Measurements from ENCODE around the gene PRKCE. TPM values are rescaled to one million over a fixed set of nuclear protein-coding genes. Genes with fewer than 3 reads are reported as not detected.

Gene PRKCE
- total RNA-seq, 1 donor from 2014 or later, result 85.0 TPM

DNA sequence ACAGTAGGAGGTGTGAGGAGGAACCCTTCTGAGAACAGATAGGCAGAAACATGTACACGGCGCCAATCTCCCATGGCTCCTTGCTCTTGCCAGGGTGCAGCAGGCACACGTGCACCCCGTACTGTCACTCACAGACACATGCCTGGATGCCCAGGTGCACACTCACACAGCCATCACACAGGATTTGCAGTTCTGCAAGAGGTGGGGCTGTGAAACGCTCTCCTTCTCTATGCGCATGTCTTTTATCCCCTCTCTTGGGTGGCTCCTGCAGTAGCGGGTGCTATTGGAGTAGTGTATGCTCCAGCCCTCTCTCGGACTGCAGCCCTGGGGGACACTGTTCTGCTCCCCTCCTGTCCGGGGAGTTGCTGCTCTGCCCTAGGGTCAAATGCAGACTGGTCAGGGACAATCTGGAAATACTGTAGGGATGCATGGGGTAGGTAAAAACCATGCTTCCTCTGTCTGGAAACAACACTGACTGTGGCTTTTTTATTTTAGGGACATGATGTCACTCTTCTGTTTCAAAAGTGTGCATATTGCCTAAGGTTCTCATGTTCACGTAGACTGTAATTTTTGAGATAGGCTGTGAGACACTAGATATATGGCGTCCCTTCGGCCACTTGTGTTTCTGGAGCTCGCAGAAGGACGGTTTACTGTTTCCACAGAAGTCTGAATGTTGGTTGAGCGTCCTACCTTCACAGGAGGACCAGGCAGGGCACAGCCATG is 118.5 kb downstream of the PRKCE start:
- Histone ChIP-seq H3K27ac (no peak overlapping the region), H3K27me3 (ENCODE audit: low read depth) (no peaks in the 10 kb centered on the region)
- TF ChIP-seq, protein P1, sequence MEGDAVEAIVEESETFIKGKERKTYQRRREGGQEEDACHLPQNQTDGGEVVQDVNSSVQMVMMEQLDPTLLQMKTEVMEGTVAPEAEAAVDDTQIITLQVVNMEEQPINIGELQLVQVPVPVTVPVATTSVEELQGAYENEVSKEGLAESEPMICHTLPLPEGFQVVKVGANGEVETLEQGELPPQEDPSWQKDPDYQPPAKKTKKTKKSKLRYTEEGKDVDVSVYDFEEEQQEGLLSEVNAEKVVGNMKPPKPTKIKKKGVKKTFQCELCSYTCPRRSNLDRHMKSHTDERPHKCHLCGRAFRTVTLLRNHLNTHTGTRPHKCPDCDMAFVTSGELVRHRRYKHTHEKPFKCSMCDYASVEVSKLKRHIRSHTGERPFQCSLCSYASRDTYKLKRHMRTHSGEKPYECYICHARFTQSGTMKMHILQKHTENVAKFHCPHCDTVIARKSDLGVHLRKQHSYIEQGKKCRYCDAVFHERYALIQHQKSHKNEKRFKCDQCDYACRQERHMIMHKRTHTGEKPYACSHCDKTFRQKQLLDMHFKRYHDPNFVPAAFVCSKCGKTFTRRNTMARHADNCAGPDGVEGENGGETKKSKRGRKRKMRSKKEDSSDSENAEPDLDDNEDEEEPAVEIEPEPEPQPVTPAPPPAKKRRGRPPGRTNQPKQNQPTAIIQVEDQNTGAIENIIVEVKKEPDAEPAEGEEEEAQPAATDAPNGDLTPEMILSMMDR (IDR thresholded peaks at IDR 0.05), result no peak

DNA sequence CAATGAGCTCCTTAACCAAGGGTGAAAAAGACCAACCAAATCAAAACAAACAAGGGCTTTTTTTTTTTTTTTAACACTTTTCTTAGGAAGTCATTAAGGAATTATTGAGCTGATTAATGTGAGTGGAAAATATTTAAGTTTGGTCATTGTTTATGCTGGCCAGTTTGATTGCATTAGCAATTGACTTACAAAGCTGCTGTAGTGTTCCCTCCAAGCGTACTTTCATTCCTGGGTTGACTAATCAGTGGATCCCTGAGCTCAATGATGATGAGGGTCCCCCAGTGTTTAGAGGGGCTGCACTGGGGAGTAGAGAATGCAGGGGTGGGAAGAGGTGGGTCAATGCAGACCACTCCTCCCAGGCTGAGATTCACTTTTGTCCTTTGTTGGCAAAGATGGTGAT is 119.3 kb downstream of the PRKCE start:
- Histone ChIP-seq H3K27ac (peak overlapping the region; percentile 58), H3K27me3 (ENCODE audit: low read depth) (no peaks in the 10 kb centered on the region), H3K4me3 (peak overlapping the region; percentile 29), H3K9me3 (no peaks in the 10 kb centered on the region), H3K36me3 (no peaks in the 10 kb centered on the region), H3K4me1 (peaks cover 60% of the 10 kb centered on the region)
- ATAC-seq (no peak), DNase-seq (no peak)
- TF ChIP-seq, protein P1 (IDR thresholded peaks at IDR 0.05), result no peak
- intact Hi-C loops (cut with DNase I), result loop anchor here (10.0 kb wide), 1 partner anchor 126 kb away; no protein-coding TSS in a partner anchor

More for the DNA sequence above, 118.5 kb downstream of the PRKCE start:
- H3K4me3 ChIP-seq, result no peak overlapping the region
- ATAC-seq (no peak), DNase-seq (no peak)
- intact Hi-C loops (cut with DNase I), result loop anchor here (10.0 kb wide), 1 partner anchor 125 kb away; no protein-coding TSS in a partner anchor
- no peaks in the 10 kb centered on the region for H3K9me3 ChIP-seq
- peaks cover 61% of the 10 kb centered on the region for H3K4me1 ChIP-seq
- H3K36me3 ChIP-seq, result no peaks in the 10 kb centered on the region

DNA sequence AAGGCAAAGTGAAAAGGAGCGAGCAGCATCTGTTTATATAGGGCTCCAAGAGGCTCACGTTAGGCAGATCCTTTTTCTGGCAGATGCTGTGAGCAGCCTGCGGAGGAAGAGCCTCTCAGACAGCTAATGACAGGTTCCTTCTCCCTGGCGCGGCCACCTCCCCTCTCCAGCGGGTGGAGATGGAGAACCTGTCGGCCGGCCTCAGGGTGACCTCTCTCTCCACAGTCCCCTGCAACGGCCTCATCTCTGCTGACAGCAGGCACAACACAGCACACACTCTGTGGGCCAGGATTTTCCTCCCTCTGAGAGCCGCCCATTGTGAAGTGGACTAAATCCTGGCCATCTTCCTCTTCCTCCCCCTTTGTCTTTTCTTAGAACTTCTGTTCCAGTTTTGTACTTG is 119.8 kb downstream of the PRKCE start:
- DNase-seq (peak; percentile 68), ATAC-seq (peak; percentile 73 to 80)
- Histone ChIP-seq H3K27me3 (ENCODE audit: low read depth) (no peaks in the 10 kb centered on the region), H3K36me3 (no peaks in the 10 kb centered on the region), H3K27ac (peak overlapping the region; percentile 58), H3K4me1 (peaks cover 60% of the 10 kb centered on the region), H3K4me3 (peak overlapping the region; percentile 29), H3K9me3 (no peaks in the 10 kb centered on the region)
- intact Hi-C loops (cut with DNase I), result loop anchor here (10.0 kb wide), 1 partner anchor 126 kb away; no protein-coding TSS in a partner anchor
- TF ChIP-seq, protein P1 (IDR thresholded peaks at IDR 0.05), result no peak

DNA sequence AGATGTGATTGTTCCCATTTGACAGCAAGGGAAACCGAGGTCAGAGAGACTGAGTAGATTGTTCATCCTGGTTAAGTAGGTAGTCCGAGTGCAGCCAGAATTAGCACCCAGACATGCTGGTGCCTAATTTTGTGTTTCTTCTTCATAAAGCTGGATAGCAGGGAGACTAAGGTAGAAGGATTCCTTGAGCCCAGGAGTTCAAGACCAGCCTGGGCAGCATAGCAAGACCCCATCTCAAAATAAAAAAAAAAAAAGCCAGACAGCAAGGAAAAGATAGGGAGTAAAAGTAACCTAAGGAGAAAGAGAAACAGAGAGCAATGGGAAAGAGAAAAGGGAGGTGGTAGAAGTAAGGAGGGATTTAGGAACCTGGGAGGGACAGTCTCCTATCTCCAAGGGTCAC is 120.6 kb downstream of the PRKCE start:
- TF ChIP-seq, protein P1 (IDR thresholded peaks at IDR 0.05), result no peak
- intact Hi-C loops (cut with DNase I), result loop anchor here (10.0 kb wide), 1 partner anchor 127 kb away; no protein-coding TSS in a partner anchor
- H3K36me3 ChIP-seq, result no peaks in the 10 kb centered on the region
- ATAC-seq, result no peak
- peaks cover 56% of the 10 kb centered on the region for H3K4me1 ChIP-seq
- DNase-seq, result no peak
- no peaks in the 10 kb centered on the region for H3K9me3 ChIP-seq
- no peaks in the 10 kb centered on the region for H3K27me3 ChIP-seq (ENCODE audit: low read depth)
- H3K27ac ChIP-seq, result peak overlapping the region; percentile 57
- H3K4me3 ChIP-seq, result no peak overlapping the region

DNA sequence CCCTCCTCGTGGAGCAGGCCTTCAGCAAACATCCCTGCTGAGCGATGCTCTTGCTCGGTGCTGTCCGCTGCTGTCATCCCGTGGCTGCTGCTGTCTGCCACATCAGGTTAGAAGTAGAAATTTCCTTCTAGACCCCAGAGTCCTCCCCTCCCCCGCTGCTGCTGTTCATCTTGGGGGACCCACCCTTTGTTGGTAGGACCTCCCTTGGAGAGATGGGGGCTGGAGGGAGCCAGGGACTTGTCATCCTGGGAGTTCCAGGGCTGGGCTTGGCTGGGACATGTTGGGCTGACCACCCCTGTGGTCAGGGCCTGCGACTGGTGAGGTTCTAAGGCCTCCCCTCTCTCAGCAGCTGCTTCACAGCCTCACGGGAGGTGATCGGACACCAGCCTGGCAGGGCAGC is 122.4 kb downstream of the PRKCE start:
- H3K4me1 ChIP-seq, result peaks cover 50% of the 10 kb centered on the region
- no peaks in the 10 kb centered on the region for H3K9me3 ChIP-seq
- no peaks in the 10 kb centered on the region for H3K27me3 ChIP-seq (ENCODE audit: low read depth)
- TF ChIP-seq, protein P1 (IDR thresholded peaks at IDR 0.05), result no peak
- no peak for ATAC-seq
- peak overlapping the region; percentile 64 for H3K27ac ChIP-seq
- intact Hi-C loops (cut with DNase I), result loop anchor here (10.0 kb wide), 1 partner anchor 129 kb away; no protein-coding TSS in a partner anchor
- DNase-seq, result no peak
- no peak overlapping the region for H3K4me3 ChIP-seq
- H3K36me3 ChIP-seq, result no peaks in the 10 kb centered on the region
